SK-N-SH treated with all-trans-retinoic acid at 6 μM for 48 hours (cell line): ENCODE results near the gene USH2A.
A peak's percentile ranks its signal among the peaks of the same experiment; 100 is the strongest.

Experiments used
- ATAC-seq: fragments of 200-7000 bp; cut with Tn5 transposase; 3 replicates; pipeline ENCODE4 v1.9.1; 2020; ENCODE audit warnings: mild to moderate bottlenecking, moderate library complexity
- ARNTL ChIP-seq: fragments of 450-650 bp; formaldehyde crosslinking; IDR thresholded peaks from 2 replicates; pipeline ENCODE4 v1.5.0; 2020; ENCODE audit warnings: low read depth, mild to moderate bottlenecking, moderate library complexity, borderline replicate concordance
- BACH2 ChIP-seq: fragments of 250-450 bp; sonication (Bioruptor Pico); IDR thresholded peaks from 2 replicates; pipeline ENCODE4 v1.9.0; 2021; ENCODE audit warnings: mild to moderate bottlenecking, borderline replicate concordance
- CREB5 ChIP-seq: fragments of 250-450 bp; sonication (Bioruptor Pico); IDR thresholded peaks from 2 replicates; pipeline ENCODE4 v1.5.1; 2020; ENCODE audit warnings: low read depth, mild to moderate bottlenecking, moderate library complexity
- CSDC2 ChIP-seq: fragments of 250-450 bp; sonication (Bioruptor Pico); IDR thresholded peaks from 2 replicates; pipeline ENCODE4 v1.5.0; 2020; ENCODE audit warnings: mild to moderate bottlenecking, moderate library complexity
- CSRNP3 ChIP-seq: fragments of 250-450 bp; sonication (Bioruptor Pico); IDR thresholded peaks from 2 replicates; pipeline ENCODE4 v1.5.1; 2021; ENCODE audit warnings: mild to moderate bottlenecking, moderate library complexity
- ESRRG ChIP-seq: fragments of 250-450 bp; sonication (Bioruptor Pico); IDR thresholded peaks from 2 replicates; pipeline ENCODE4 v1.6.1; 2021; ENCODE audit warnings: mild to moderate bottlenecking
- ISL1 ChIP-seq: fragments of 250-450 bp; sonication (Bioruptor Pico); IDR thresholded peaks from 2 replicates; pipeline ENCODE4 v2.1.2; 2022; ENCODE audit warnings: mild to moderate bottlenecking, moderate library complexity
- OSR1 ChIP-seq: fragments of 250-450 bp; sonication (Bioruptor Pico); IDR thresholded peaks from 2 replicates; pipeline ENCODE4 v1.8.0; 2022; ENCODE audit warnings: moderate library complexity, mild to moderate bottlenecking, inconsistent platforms
- PATZ1 ChIP-seq: fragments of 250-450 bp; sonication (Bioruptor Pico); IDR thresholded peaks from 2 replicates; pipeline ENCODE4 v1.8.0; 2020; ENCODE audit warnings: mild to moderate bottlenecking, moderate library complexity, borderline replicate concordance
- POU6F1 ChIP-seq: fragments of 250-450 bp; sonication (Bioruptor Pico); IDR thresholded peaks from 2 replicates; pipeline ENCODE4 v1.8.0; 2021; ENCODE audit warnings: low read depth, mild to moderate bottlenecking, moderate library complexity, borderline replicate concordance
- PPARA ChIP-seq: fragments of 250-450 bp; sonication (Bioruptor Pico); IDR thresholded peaks from 2 replicates; pipeline ENCODE4 v1.5.0; 2020; ENCODE audit warnings: mild to moderate bottlenecking, borderline replicate concordance
- RARB ChIP-seq: fragments of 250-450 bp; sonication (Bioruptor Pico); IDR thresholded peaks from 2 replicates; pipeline ENCODE4 v1.8.0; 2021; ENCODE audit warnings: mild to moderate bottlenecking, moderate library complexity
- SNAI2 ChIP-seq: fragments of 250-450 bp; sonication (Bioruptor Pico); IDR thresholded peaks from 2 replicates; pipeline ENCODE4 v1.5.0; 2020; ENCODE audit warnings: mild to moderate bottlenecking, moderate library complexity
- TCF4 ChIP-seq: fragments of 250-450 bp; sonication (Bioruptor Pico); IDR thresholded peaks from 2 replicates; pipeline ENCODE4 v1.8.0; 2021; ENCODE audit warnings: mild to moderate bottlenecking, moderate library complexity, borderline replicate concordance
- TSHZ2 ChIP-seq: fragments of 250-450 bp; sonication (Bioruptor Pico); IDR thresholded peaks from 2 replicates; pipeline ENCODE4 v1.5.0; 2020; ENCODE audit warnings: mild to moderate bottlenecking, moderate library complexity
- ZC3H10 ChIP-seq: fragments of 250-450 bp; sonication (Bioruptor Pico); IDR thresholded peaks from 2 replicates; pipeline ENCODE4 v1.5.1; 2021; ENCODE audit warnings: mild to moderate bottlenecking, moderate library complexity
- ZFP3 ChIP-seq: fragments of 250-450 bp; sonication (Bioruptor Pico); IDR thresholded peaks from 2 replicates; pipeline ENCODE4 v1.5.0; 2020; ENCODE audit warnings: mild to moderate bottlenecking, moderate library complexity
- ZFP30 ChIP-seq: fragments of 450-650 bp; formaldehyde crosslinking; IDR thresholded peaks from 2 replicates; pipeline ENCODE4 v1.5.0; 2022; ENCODE audit warnings: mild to moderate bottlenecking, moderate library complexity
- ZNF70 ChIP-seq: fragments of 450-650 bp; formaldehyde crosslinking; IDR thresholded peaks from 2 replicates; pipeline ENCODE4 v1.5.0; 2020; ENCODE audit warnings: mild to moderate bottlenecking, moderate library complexity
- ZNF8 ChIP-seq: fragments of 450-650 bp; formaldehyde crosslinking; IDR thresholded peaks from 2 replicates; pipeline ENCODE4 v1.5.0; 2020; ENCODE audit warnings: mild to moderate bottlenecking, moderate library complexity

USH2A gene

GRCh38 chr1:215807218-215807617 lies 616.0 kb downstream of the USH2A start:
- ATAC-seq = no peak
- no peak for TF ChIP-seq PATZ1
- TF ChIP-seq POU6F1 = no peak
- no peak for TF ChIP-seq ZFP30
- TF ChIP-seq ZC3H10 (CRISPR knock-in tag) = no peak
- no peak for TF ChIP-seq CSRNP3 (CRISPR knock-in tag)
- no peak for TF ChIP-seq TCF4 (CRISPR knock-in tag)
- TF ChIP-seq RARB = no peak
- TF ChIP-seq ARNTL (CRISPR knock-in tag) = no peak
- TF ChIP-seq ISL1 (CRISPR knock-in tag) = no peak
- TF ChIP-seq SNAI2 (CRISPR knock-in tag) = no peak

- no peak for ATAC-seq
- TF ChIP-seq ARNTL (CRISPR knock-in tag) (no peak), ISL1 (CRISPR knock-in tag) (no peak), CSDC2 (CRISPR knock-in tag) (no peak), BACH2 (CRISPR knock-in tag) (no peak), SNAI2 (CRISPR knock-in tag) (no peak), TSHZ2 (CRISPR knock-in tag) (no peak), ESRRG (CRISPR knock-in tag) (no peak), TCF4 (CRISPR knock-in tag) (no peak), ZC3H10 (CRISPR knock-in tag) (no peak), ZNF8 (no peak), CREB5 (CRISPR knock-in tag) (no peak), ZNF70 (CRISPR knock-in tag) (no peak), OSR1 (CRISPR knock-in tag) (no peak), ZFP30 (no peak), PPARA (CRISPR knock-in tag) (no peak), ZFP3 (no peak)
These were observed 625.4 kb downstream of the USH2A start for GRCh38 chr1:215797859-215798258.

GRCh38 chr1:215794156-215794555 lies 629.1 kb downstream of the USH2A start:
- ATAC-seq = no peak

GRCh38 chr1:215793180-215793579 lies 630.1 kb downstream of the USH2A start:
- TF ChIP-seq ZNF8 (no peak), ZFP3 (no peak), CSDC2 (CRISPR knock-in tag) (no peak), SNAI2 (CRISPR knock-in tag) (no peak)
- ATAC-seq = peak; percentile 95

More at GRCh38 chr1:215794156-215794555, 629.1 kb downstream of the USH2A start:
- TF ChIP-seq ZNF8 = no peak
- TF ChIP-seq, all 23 proteins: peak for 0
